Activated gamma-delta T cell treated with Interleukin-2 at 50 U/mL for 16 hours (primary cell): ENCODE data around the gene TGIF1.
"Not testable (repeated sequence)": the region's sequence is repeated elsewhere in the genome, so short reads cannot be mapped to it uniquely, and the experiment has no call there.

ENCODE experiments used
- DNase-seq: peaks from one replicate; pipeline ENCODE4 v3.0.0-alpha.2; 2020

The TGIF1 gene

DNA sequence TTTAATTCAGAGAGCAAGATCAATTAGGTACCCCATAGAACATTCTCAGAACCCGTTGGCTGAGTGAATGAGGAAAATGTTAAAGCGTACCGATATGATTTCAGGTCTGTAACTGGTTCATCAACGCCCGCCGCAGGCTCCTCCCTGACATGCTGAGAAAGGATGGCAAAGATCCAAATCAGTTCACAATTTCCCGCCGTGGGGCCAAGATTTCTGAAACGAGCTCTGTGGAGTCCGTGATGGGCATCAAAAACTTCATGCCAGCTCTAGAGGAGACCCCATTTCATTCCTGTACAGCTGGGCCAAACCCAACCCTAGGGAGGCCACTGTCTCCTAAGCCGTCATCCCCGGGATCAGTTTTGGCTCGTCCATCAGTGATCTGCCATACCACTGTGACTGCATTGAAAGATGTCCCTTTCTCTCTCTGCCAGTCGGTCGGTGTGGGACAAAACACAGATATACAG, 7.3 kb downstream of the TGIF1 start:
- DNase-seq, result no peak

DNA sequence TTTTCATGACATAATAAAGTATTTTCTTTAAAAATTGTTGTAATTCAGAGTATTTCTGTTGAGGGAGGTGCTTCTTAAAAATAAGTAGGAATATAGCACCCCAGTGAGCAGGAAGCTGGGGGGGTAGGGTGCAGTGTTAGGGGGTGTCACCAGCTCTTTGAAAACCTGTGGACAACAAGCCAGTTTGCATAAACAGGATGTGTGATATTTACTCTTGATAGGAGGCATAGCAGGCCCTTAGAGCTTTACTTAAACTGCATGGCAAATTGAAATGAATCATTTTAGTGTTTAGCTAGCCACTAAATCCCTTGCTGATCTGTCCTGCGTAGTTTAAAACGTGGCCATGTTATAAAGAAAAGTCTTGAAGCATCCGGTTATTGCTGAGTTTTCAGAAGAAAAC, 8.4 kb downstream of the TGIF1 start:
- DNase-seq, result peak; percentile 51

GRCh38 chr18:3458952-3459853, 9.2 kb downstream of the TGIF1 start:
- no peak for DNase-seq

DNA sequence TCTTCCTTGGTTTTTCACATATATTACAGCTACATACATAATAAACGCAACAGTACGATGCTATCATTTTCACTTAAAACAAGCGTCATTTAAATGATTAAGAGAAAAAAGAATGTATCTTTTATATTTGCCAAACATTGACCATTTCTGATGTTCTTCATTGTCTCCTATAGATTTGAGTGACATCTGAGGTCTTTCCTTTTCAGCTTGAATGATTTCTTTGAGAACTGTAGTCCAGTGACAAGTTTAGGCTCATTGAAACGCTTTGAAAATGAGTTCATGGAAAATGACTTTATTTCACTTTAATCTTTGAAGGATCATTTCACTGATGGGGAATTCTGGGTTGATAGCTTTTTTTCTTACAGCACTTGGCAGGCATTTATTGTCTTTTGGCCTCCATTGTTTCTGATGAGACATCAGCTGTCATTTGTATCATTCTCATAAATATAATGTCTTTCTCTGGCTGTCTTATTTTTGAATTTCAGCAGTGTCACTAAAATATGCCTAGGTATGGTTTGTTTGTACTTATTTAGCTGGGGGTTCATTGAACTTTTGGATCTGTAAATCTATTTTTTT, 10.9 kb downstream of the TGIF1 start:
- DNase-seq, result no peak

DNA sequence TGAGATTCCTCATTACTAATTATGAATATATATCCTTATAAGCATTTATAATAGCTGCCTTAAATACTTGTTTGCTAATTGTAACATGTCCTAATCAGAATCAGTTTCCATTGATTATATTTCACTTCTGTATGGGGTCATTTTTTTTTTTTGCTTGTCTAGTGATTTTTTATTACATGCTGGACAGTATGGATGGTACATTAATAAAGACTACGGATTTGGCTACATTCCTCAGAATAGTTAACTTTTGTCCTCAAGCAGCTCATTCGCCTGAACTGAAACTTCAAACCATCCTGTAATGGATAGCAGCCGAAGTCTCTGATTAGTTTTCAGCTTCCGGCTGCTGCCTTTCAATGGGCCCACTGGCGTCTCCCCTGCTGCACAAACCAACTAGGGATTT, 11.7 kb downstream of the TGIF1 start:
- no peak for DNase-seq

DNA sequence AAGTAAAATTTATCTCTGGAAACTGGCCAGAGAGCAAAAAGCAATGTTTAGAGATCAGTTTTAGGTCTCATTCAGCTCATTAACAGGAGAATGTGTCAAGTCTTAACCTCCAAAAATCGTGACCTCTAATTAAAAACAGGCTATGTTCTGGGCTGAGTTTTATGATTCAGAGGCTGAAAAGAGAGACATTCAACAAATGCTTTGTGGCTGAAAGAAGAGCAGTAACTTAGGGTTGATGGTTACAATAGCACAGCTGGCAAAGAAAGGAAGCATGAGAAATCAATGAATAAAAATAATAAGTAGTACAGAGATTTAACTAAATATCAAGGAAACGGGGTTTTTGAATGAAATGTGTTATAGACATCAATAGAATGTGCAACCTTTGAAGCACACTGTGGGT, 13.1 kb downstream of the TGIF1 start:
- DNase-seq, result no peak

- DNase-seq, result no peak
These were observed 16.1 kb downstream of the TGIF1 start for GRCh38 chr18:3466045-3466444.

DNA sequence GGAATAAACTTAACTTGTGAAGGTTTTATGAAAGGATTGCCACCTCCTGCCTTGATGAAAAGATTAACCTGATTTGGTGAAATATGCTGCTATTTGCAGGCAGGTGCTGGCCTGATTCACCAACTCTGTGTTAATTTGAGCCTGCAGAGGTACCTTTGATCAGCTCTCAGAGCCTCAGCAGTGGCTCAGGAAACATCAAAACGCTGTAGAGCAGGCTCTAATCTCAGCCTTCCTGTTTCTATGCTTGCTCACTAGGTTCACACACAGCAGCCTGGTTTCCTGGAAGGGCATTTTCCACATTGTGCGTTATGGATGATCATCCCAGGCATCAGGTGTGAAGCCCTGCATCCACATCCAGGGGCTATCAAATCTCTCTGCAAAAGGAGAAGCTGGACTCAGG, 16.9 kb downstream of the TGIF1 start:
- no peak for DNase-seq

DNA sequence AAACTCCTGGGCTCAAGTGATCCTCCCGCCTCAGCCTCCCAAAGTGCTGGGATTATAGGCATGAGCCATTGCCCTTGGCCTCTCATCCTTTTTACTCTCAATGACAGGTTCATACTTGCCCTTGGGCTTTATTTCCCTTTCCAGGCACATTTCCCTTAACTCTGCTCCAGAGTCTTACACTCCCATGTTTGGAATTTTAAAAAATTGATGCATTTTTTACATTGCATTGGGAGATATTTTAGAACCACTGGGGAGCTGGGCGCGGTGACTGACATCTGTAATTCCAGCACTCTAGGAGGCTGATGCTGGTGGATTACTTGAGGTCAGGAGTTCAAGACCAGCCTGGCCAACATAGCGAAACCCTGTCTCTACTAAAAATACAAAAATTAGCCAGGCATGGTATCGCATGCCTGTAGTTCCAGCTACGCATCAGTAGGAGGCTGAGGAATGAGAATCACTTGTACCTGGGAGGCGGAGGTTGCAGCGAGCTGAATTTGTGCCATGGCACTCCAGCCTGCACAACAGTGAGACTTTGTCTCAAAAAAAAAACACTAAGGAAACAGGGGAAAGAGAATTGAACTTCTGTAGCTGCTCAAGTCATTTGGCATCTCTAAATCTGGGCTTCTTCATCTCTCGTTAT, 18.2 kb downstream of the TGIF1 start:
- no peak for DNase-seq

DNA sequence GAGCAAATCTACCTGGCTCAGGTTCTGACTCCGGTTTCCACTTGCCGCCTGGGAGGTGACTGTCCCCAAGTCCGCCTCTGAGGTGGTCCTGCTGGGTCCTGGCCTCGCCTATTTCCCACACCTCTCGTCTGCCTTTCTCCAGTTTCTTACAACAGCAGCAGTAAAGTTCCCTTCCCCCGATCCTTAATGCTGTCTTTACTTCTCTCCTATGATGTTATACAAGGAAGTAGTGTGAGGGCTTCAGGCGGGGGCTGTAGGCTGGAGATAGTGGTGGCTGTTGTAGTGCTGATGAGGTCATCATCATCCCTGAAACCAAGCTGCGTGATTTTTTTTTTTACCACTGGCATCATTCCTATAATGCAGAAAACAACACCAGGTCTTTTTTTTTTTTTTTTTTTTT, 18.9 kb downstream of the TGIF1 start:
- no peak for DNase-seq

GRCh38 chr18:3471141-3471648, 21.2 kb downstream of the TGIF1 start:
- DNase-seq, result no peak

- not testable (repeated sequence) for DNase-seq
These were observed 22.1 kb downstream of the TGIF1 start for GRCh38 chr18:3472121-3472520.

DNA sequence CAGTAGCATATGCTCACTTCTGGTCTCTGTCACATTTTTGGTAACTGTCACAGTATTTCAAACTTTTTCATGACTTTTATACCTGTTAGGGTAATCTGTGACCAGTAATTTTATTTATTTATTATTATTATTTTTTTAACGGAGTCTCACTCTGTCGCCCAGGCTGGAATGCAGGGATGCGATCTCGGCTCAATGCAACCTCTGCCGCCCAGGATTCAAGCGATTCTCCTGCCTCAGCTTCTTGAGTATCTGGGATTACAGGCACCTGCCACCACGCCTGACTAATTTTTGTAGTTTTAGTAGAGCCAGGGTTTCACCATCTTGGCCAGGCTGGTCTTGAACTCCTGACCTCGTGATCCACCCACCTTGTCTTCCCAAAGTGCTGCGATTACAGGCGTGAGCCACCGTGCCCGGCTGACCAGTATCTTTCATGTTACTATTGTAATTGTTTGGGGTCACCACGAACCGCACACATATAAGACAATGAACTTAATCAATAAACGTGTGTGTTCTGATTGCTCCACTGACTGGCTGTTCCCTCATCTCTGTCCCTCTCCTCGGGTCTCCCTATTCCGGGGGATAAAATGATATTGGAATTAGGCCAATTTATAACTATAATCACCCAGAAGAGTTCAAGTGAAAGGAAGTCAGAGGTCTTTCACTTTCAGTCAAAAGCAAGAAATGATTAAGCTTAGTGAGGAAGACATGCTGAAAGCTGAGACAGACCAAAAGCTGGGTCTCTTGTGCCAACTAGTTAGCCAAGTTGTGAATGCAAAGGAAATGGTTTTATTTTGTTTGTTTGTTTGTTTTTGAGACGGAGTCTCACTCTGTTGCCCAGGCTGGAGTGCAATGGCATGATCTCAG, 22.9 kb downstream of the TGIF1 start:
- DNase-seq, result no peak

- no peak for DNase-seq
These were observed 28.4 kb downstream of the TGIF1 start for GRCh38 chr18:3478262-3478978.

DNA sequence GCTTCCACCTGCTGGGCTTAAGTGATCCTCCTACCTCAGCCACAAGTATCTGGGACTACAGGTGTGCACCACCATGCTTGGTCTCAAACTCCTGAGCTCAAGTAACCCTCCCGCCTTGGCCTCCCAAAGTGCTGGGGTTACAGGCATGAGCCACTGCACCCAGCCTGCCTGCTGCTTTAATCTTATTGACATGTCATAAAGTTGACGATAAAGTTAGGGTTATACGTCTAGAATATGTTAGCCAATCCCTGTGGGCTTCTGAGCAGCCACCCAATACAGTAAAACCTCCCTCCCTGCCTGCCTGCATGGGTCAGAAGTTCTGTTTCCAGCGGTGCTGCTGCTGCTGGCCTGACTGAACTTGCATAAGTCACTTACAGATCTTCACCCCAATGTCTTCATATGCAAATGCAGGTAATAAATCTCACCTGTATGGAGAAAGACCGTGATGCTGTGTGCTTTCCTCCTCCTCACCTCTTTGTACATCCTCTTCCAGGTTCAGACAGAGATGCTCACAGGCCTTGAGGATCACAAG, 30.1 kb downstream of the TGIF1 start:
- no peak for DNase-seq

DNA sequence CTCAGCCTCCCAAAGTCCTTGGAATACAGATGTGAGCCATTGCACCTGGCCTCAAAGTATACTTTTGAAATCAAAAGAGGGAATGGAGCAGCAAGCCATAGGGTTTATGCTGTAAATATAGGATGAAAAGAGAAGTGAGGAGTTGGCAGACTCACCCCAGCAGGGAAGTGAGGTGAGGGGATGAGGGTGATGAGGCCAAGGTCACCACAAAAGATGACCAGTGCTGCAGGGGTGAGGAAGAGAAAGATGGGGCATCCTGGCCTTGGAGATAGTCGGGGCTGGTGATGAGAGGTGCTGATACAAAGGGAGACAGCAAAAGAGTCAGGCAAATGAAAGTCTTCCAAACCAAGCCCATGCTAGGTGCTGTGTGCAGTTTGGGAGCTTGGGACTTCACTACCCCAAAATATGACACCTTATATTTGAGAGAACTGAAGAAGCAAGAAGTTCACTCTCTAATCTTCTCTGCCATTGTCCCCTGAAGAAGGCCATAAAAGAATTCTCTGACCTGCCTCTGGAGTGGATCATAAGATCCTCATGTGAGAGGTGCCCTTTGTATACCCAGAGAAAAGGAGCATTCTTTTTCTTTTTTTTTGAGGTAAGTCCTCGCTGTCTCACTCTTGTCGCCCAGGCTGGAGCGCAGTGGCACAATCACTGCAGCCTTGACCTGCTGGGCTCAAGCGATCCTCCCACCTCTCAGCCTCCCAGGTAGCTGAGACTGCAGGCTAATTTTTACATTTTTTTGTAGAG, 31.0 kb downstream of the TGIF1 start:
- DNase-seq, result no peak

DNA sequence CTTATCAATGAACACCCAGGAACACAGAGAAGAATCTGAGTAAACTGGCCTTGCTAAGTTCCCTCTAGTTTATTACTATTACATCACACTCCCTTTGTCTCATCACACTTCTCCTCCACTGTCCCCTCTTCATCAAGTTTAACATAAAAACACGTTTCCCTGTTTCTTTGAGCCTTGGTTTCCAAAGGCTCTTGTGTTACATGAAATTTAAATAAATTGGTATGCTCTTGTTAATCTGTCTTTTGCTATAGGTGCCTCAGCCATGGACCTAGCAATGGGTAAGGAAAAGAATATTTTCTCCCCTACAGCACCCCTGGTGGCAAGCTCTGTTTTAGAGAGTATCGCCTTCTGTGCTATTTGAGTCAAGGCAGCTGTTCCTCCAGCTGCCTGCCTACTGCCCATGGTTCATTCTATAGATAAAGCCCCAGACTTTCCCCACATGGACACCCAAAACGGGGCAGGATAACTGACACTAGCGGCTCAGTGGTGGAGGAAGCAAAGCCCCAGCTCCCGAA, 31.8 kb downstream of the TGIF1 start:
- peak; percentile 23 for DNase-seq

GRCh38 chr18:3482258-3482657, 32.3 kb downstream of the TGIF1 start:
- DNase-seq, result no peak

- DNase-seq, result no peak
These were observed 35.5 kb downstream of the TGIF1 start for GRCh38 chr18:3485153-3486149.
